Erythroblast (primary cell): Measurements from ENCODE around the gene LRRC53.

ENCODE experiments used
- GATA1 ChIP-seq: IDR thresholded peaks from 2 replicates; pipeline ENCODE4 v1.6.1; 2011; ENCODE audit warnings: low read depth, mild to moderate bottlenecking, control low read depth, low read length, moderate library complexity
- POLR2A ChIP-seq: IDR thresholded peaks from 2 replicates; pipeline ENCODE4 v1.6.1; 2011; ENCODE audit warnings: mild to moderate bottlenecking, low read length

DNA sequence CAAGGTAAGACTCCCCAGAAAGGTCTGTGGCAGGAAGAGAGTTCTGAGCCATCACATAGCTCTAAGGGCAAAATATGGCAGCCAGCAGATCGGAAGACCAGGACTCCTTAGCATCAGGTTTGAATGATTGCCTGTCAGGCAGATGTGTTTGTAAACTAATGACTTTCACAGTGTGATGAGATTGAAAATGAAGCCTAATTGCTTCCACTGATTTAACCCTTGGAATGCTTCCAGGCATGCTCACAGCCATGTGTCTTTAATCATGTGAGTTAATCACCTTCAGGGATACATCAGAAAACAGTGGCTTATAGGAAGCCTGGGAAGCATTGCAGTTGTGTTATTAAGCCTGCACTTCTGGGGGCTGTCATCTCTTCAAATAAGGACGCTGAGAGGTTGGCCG lies 82.8 kb downstream of the LRRC53 start:
- TF ChIP-seq POLR2A (no peak), GATA1 (no peak)
